C4-2B (cell line): ENCODE data around the gene NXPH3.

Experiments used
- ZFX ChIP-seq: fragments of 450-650 bp; IDR thresholded peaks from 2 replicates; pipeline ENCODE4 v1.6.1; 2017
- TF ChIP-seq, protein P1 (sequence below): fragments of 450-650 bp; conservative IDR thresholded peaks from 2 replicates; pipeline ENCODE4 v1.5.1; 2017; ENCODE audit warnings: mild to moderate bottlenecking

GRCh38 chr17:49603238-49603637 is 27.6 kb downstream of the NXPH3 start:
- TF ChIP-seq, protein P1, sequence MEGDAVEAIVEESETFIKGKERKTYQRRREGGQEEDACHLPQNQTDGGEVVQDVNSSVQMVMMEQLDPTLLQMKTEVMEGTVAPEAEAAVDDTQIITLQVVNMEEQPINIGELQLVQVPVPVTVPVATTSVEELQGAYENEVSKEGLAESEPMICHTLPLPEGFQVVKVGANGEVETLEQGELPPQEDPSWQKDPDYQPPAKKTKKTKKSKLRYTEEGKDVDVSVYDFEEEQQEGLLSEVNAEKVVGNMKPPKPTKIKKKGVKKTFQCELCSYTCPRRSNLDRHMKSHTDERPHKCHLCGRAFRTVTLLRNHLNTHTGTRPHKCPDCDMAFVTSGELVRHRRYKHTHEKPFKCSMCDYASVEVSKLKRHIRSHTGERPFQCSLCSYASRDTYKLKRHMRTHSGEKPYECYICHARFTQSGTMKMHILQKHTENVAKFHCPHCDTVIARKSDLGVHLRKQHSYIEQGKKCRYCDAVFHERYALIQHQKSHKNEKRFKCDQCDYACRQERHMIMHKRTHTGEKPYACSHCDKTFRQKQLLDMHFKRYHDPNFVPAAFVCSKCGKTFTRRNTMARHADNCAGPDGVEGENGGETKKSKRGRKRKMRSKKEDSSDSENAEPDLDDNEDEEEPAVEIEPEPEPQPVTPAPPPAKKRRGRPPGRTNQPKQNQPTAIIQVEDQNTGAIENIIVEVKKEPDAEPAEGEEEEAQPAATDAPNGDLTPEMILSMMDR = no peak
- no peak for TF ChIP-seq ZFX
